ENCODE data around the gene AARS2.

The AARS2 gene

DNA sequence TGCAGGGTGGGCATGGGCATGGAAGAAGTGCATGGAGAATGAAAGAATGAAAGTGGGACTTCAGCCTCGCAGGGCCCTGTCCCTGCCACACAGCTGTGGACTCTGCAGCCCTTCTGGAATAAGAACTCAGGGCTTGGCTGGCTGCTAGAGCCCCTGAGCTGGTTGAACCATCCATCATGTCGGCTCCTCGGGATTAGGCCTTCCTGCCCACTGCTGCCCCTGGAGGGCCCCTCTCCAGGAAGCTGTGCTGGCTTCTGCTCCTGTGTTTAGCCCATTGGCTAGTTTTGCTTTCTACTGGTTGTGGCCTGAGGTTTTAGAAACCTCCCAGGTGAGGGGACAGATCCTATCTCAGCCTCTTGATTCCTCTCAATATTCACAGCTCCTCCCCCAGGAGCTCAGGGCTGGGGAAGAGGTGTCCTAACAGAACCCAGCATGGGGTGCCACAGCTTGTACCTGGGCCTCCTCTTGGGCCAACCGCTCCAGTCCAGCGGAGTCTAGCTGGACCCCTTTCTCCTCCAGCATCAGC is 7.9 kb downstream of the AARS2 start:
- DNase-seq: no peak
- in situ Hi-C loops (cut with HindIII; ENCODE audit: low pct_ligation_motif_present, low pct_unique_long_range_greater_than_20kb, low sequenced_read_pairs): no loop called here

DNA sequence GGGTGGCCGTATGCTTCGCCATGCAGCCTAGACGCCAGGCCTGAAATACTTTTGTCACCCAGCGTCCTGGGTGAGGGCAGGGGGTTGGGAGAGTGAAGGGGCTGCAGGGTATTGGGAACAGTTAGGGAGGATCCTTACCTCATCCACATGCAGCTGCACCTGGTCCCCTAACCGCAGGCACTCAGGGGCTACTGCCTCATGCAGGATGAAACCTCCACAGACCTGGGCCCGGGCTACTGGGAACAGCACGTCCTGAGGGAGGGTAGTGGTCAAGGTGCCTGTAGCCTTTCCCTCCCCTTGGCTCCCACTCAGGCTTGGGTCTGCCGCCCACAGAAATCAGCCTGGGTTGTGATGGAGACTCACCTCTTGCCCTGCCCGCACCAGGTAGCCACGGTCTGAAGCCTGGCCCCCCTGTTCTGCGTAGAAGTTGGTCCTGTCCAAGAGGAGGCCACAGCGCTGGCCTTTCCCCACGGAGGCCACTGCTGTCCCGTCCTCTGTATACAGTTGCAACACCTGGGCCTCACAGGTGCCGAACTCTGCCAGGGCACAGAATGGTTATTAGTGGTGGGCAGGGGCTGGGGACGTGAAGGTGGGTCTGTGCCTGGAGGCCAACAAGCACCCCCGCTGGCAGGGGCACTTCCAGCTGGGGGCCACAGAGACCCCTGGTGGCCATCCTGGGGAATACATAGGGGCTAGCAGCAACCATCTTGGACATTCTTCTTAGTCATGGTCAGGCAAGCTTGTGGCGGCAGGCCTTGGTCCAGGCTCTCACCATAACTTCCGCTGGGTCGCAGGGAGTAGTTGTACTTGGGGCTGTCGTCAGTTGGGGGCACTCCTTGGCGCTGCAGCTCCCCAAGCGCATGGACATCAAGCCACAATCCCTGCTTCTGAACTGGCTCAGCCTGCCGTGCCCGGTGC is 8.6 kb downstream of the AARS2 start:
- in situ Hi-C loops (cut with HindIII; ENCODE audit: low pct_ligation_motif_present, low pct_unique_long_range_greater_than_20kb, low sequenced_read_pairs): no loop called here
- DNase-seq: peak; percentile 40

- in situ Hi-C loops (cut with HindIII; ENCODE audit: low pct_ligation_motif_present, low pct_unique_long_range_greater_than_20kb, low sequenced_read_pairs): no loop called here
Measured at GRCh38 chr6:44303842-44304241, 9.3 kb downstream of the AARS2 start.

DNA sequence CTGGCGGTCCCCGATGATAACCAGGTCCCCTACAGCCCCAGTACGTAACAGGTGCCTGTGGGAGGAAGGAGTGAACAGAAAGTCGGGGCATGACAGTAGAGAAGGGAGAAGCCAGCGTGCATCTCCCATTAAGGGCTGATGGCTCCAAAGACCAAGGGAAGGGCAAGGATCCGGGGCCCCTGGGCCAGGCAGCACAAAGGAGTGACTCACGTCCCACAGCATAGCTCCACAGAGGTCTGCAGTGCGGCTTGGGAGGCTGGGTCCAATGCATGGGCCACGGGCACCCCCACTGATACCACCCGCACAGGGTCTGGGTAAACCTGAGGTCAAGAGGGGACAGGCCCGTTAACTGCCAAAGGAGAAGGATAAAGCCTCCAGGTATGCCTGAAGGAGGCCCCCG is 10.3 kb downstream of the AARS2 start:
- no peak for DNase-seq
- in situ Hi-C loops (cut with HindIII; ENCODE audit: low pct_ligation_motif_present, low pct_unique_long_range_greater_than_20kb, low sequenced_read_pairs): no loop called here

More at GRCh38 chr6:44303842-44304241, 9.3 kb downstream of the AARS2 start:
- no peak for DNase-seq

GRCh38 chr6:44301782-44302564 is 11.2 kb downstream of the AARS2 start:
- in situ Hi-C loops (cut with HindIII; ENCODE audit: low pct_ligation_motif_present, low pct_unique_long_range_greater_than_20kb, low sequenced_read_pairs): no loop called here
- no peak for DNase-seq

DNA sequence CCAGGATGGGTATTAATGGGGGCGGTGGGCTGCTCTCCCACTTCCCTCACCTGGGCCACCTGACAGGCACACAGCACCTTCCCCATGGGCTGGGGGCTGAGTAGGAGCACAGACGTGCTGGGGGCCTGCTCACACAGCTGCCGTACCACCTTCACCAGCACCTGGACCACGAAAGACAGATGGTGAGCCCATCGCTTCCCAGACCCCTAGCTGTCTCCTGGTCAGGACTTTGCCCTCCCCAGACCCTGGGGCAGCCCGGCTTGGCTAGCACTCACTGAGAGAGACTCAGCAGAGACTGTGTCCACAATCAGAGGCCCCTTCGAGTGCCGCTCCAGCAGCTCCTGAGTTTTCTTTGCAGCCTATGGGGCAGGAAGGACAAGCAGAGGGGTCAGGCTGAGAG is 12.0 kb downstream of the AARS2 start:
- in situ Hi-C loops (cut with HindIII; ENCODE audit: low pct_ligation_motif_present, low pct_unique_long_range_greater_than_20kb, low sequenced_read_pairs): no loop called here
- no peak for DNase-seq

DNA sequence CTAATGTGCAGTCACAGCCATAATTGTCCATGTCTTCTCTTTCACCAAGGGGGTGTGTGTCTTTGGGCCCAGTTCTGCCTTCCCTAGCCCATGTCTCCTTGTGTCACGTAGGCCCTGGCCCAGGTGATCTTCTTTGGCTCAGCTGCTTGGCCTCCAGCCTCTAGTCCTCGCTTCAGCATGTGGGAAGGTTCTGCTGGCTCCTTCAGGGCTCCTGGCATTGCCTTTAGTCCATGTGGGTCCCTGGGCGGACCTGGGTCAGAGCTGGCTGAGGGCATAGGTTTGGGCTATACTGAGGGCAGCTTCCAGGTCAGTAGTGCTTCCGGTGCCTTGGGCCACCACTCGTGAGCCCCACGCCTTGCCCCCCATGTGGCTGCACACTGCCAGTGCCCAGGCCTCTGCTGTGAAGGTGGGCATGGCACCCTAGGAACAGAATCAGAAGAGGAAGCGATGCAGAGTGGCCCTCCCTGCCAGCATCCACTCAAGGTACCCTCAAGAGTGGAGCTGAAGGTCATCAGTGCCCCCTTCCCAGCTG is 12.8 kb downstream of the AARS2 start:
- in situ Hi-C loops (cut with HindIII; ENCODE audit: low pct_ligation_motif_present, low pct_unique_long_range_greater_than_20kb, low sequenced_read_pairs): no loop called here
- no peak for DNase-seq

DNA sequence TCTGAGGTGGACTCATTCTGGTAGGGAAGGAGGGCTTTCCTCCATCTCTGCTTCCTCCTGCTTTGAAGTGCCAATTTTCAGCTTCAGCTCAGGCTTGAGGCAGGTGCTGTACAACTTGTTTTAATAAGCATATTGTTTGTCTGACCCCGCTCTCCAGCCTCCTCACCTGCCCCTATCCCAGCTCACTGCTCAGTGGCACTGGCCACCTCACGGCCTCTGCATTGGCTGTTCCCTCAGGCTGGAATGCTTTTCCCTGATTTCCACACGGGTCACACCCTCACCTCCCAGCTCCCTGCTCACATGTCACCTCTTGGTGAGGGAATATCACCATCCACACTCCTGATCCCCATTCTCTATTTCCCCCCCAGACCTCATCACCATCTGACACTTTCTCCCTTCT is 14.3 kb downstream of the AARS2 start:
- in situ Hi-C loops (cut with HindIII; ENCODE audit: low pct_ligation_motif_present, low pct_unique_long_range_greater_than_20kb, low sequenced_read_pairs): no loop called here
- DNase-seq: no peak

- DNase-seq: no peak
- in situ Hi-C loops (cut with HindIII; ENCODE audit: low pct_ligation_motif_present, low pct_unique_long_range_greater_than_20kb, low sequenced_read_pairs): no loop called here
Measured at GRCh38 chr6:44298055-44298803, 14.9 kb downstream of the AARS2 start.

GRCh38 chr6:44297063-44298038 is 15.8 kb downstream of the AARS2 start:
- in situ Hi-C loops (cut with HindIII; ENCODE audit: low pct_ligation_motif_present, low pct_unique_long_range_greater_than_20kb, low sequenced_read_pairs): no loop called here
- peak; percentile 17 for DNase-seq

GRCh38 chr6:44294832-44295791 is 18.0 kb downstream of the AARS2 start:
- DNase-seq: no peak
- in situ Hi-C loops (cut with HindIII; ENCODE audit: low pct_ligation_motif_present, low pct_unique_long_range_greater_than_20kb, low sequenced_read_pairs): no loop called here

- DNase-seq: no peak
Measured at GRCh38 chr6:44292661-44293365, 20.3 kb downstream of the AARS2 start.

DNA sequence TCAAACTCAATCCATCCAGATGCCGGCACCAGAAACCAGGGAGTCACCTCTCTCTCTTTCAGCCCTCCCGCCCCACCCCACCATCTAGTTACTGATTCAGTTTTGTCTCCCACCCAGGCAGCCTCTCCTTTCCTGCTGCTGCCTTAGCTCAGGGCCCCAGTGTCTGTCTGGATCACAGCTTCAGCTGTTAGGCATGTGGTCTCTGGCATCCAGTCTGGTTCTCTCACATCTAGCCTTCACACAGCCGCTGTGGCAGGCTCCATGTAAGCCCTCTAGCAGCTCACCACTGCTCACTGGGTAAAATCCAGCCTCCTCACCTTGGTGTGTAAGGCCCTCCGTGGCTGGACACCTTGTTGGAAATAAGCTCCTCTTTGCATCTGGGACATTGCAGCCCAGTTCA is 21.3 kb downstream of the AARS2 start:
- no peak for DNase-seq
- in situ Hi-C loops (cut with HindIII; ENCODE audit: low pct_ligation_motif_present, low pct_unique_long_range_greater_than_20kb, low sequenced_read_pairs): no loop called here

More at GRCh38 chr6:44292661-44293365, 20.3 kb downstream of the AARS2 start:
- in situ Hi-C loops (cut with HindIII; ENCODE audit: low pct_ligation_motif_present, low pct_unique_long_range_greater_than_20kb, low sequenced_read_pairs): no loop called here

DNA sequence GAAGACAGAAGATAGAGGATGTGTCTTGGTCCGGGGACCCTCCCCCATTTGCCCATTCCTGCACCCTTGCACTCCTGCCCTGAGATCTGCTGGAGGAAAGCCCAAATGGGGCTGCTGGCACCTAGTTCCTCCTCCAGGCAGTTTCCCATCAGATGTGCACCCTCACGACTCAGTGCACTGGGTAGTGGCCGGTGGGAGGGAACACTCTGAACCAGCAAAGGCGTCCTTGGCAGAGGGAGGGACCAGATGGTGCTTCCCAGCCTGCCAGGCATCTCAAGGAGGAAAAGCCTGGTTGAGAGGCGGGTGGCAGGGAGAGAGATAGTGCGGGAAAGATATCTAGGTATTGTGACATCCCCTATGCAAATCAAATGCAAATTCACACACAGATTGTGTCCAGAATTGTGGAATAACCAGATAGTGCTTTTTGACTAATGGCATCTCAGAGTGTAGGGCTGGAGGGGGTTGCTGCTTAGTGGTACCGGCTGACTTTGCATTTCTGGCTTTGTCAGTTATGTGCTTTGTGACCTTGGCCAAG is 23.4 kb downstream of the AARS2 start:
- in situ Hi-C loops (cut with HindIII; ENCODE audit: low pct_ligation_motif_present, low pct_unique_long_range_greater_than_20kb, low sequenced_read_pairs): no loop called here
- no peak for DNase-seq

DNA sequence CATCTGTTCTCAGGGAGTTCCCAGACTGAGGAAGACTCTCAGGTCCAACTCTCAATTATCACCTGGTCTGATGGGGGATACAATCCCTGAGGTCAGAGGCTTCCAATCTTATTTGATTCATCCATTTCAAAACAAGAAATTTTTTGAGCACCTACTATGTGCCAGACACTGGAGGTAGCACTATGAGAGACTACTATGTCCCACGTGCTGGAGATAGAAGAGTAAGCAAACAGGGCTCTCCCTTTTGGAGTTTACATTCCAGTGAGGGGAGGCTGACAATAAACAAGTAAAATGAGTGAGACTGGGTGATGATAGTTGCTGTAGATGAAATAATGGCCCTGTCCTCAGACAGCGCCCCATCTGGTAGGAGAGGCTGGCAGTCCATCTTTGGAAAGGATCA is 26.4 kb downstream of the AARS2 start:
- no peak for DNase-seq
- in situ Hi-C loops (cut with HindIII; ENCODE audit: low pct_ligation_motif_present, low pct_unique_long_range_greater_than_20kb, low sequenced_read_pairs): no loop called here

GRCh38 chr6:44286285-44286565 is 26.9 kb downstream of the AARS2 start:
- in situ Hi-C loops (cut with HindIII; ENCODE audit: low pct_ligation_motif_present, low pct_unique_long_range_greater_than_20kb, low sequenced_read_pairs): no loop called here
- DNase-seq: no peak

Data from ACHN (cell line).